H1 (cell line): ENCODE measurements around the gene FGF1. TPM values are rescaled to one million over a fixed set of nuclear protein-coding genes. Genes with fewer than 3 reads are reported as not detected.

Experiments used
- CTCF ChIA-PET: fragments of 300-600 bp; sonication (Branson Sonifier 250); formaldehyde crosslinking; loops from one replicate; lab custom pipeline; 2021; ENCODE audit not compliant: partially characterized antibody; lab: Charles Lee
- POLR2A ChIA-PET: fragments of 300-600 bp; sonication (Branson Sonifier 250); formaldehyde crosslinking; loops from one replicate; lab custom pipeline; 2021; ENCODE audit warnings: inconsistent platforms; ENCODE audit not compliant: partially characterized antibody; lab: Charles Lee
- DNase-seq, 2 experiments: peaks; one replicate each; pipeline versions ENCODE4 v3.0.0 to v3.0.0-alpha.2; 2010 to 2022; ENCODE audit warnings: low spot score in 2 of 2, low read depth in 1 of 2, mixed read lengths in 1 of 2
- FAIRE-seq: peaks from 2 replicates; lab custom pipeline; 2011; peaks lifted over from hg19 to GRCh38; lab: Jason Lieb, UNC
- H2AFZ ChIP-seq: 2 replicates; pipeline ENCODE4 v1.8.1; 2012; ENCODE audit warnings: low read length, inconsistent platforms
- H2AK5ac ChIP-seq: 2 replicates; pipeline ENCODE4 v1.6.1; 2013; ENCODE audit warnings: low read depth, low read length
- H2BK120ac ChIP-seq: replicated peaks from 2 replicates; pipeline ENCODE3; 2013; ENCODE audit warnings: low read depth, low read length, inconsistent platforms
- H2BK12ac ChIP-seq: 2 replicates; pipeline ENCODE4 v1.6.1; 2013; ENCODE audit warnings: low read depth, low read length
- H2BK15ac ChIP-seq: 2 replicates; pipeline ENCODE4 v1.6.1; 2013; ENCODE audit warnings: low read length
- H2BK20ac ChIP-seq: 2 replicates; pipeline ENCODE4 v1.6.1; 2013; ENCODE audit warnings: low read length
- H2BK5ac ChIP-seq: 2 replicates; pipeline ENCODE4 v1.6.1; 2013; ENCODE audit warnings: low read depth, low read length
- H3K14ac ChIP-seq: 2 replicates; pipeline ENCODE4 v1.6.1; 2013; ENCODE audit warnings: inconsistent platforms; ENCODE audit not compliant: insufficient read length
- H3K18ac ChIP-seq: 2 replicates; pipeline ENCODE4 v1.6.1; 2013; ENCODE audit warnings: low read length; ENCODE audit errors: extremely low read depth
- H3K23ac ChIP-seq: 2 replicates; pipeline ENCODE4 v1.6.1; 2013; ENCODE audit warnings: inconsistent platforms; ENCODE audit not compliant: insufficient read length
- H3K23me2 ChIP-seq: 2 replicates; pipeline ENCODE4 v1.6.1; 2013; ENCODE audit warnings: low read depth, low read length
- H3K27ac ChIP-seq: 2 replicates; pipeline ENCODE4 v1.6.1; 2011; ENCODE audit warnings: low read depth, low read length, inconsistent platforms
- H3K27me3 ChIP-seq, 4 experiments: replicated peaks in 1 of 4; 1 replicate in 1 of 4; 2 replicates in 3 of 4; pipeline versions ENCODE4 v1.6.1 to v1.8.1; 2011 to 2013; ENCODE audit warnings: low read length in 3 of 4, mild to moderate bottlenecking in 3 of 4, inconsistent platforms in 2 of 4, mixed read lengths in 2 of 4, moderate library complexity in 1 of 4; ENCODE audit not compliant: control insufficient read depth in 3 of 4, insufficient read depth in 3 of 4; ENCODE audit errors: extremely low read depth in 1 of 4
- H3K36me3 ChIP-seq, 4 experiments: 2 replicates each; pipeline versions ENCODE4 v1.6.1 to v1.8.1; 2011 to 2013; ENCODE audit warnings: mild to moderate bottlenecking in 4 of 4, low read length in 3 of 4, moderate library complexity in 2 of 4, control low read depth in 1 of 4, inconsistent platforms in 1 of 4; ENCODE audit not compliant: insufficient read depth in 4 of 4, control insufficient read depth in 2 of 4
- H3K4ac ChIP-seq: replicated peaks from 2 replicates; pipeline ENCODE3; 2013; ENCODE audit warnings: low read length, low read depth, mixed read lengths, inconsistent platforms; ENCODE audit not compliant: insufficient read length
- H3K4me1 ChIP-seq, 4 experiments: replicated peaks in 1 of 4; 1 replicate in 1 of 4; 2 replicates in 3 of 4; pipeline versions ENCODE4 v1.6.1 to v1.8.1; 2011 to 2013; ENCODE audit warnings: low read length in 3 of 4, inconsistent platforms in 2 of 4, mixed read lengths in 1 of 4; ENCODE audit not compliant: insufficient read depth in 4 of 4, control insufficient read depth in 3 of 4
- H3K4me2 ChIP-seq, 2 experiments: 2 replicates each; pipeline versions ENCODE4 v1.6.1 to v1.8.1; 2011 to 2013; ENCODE audit warnings: low read depth in 2 of 2, low read length in 2 of 2, control low read depth in 1 of 2, inconsistent platforms in 1 of 2, mild to moderate bottlenecking in 1 of 2; ENCODE audit not compliant: insufficient read depth in 1 of 2
- H3K4me3 ChIP-seq, 4 experiments: fragments of 200-600, 300-600 bp in 1 of 4; sonication (generic), shearing (Covaris generic), sonication (Bioruptor Twin) in 1 of 4; 2 replicates each; pipeline versions ENCODE4 v1.5.1 to v1.8.1; 2011 to 2016; ENCODE audit warnings: low read length in 4 of 4, low read depth in 3 of 4, control low read depth in 2 of 4, inconsistent platforms in 2 of 4, mild to moderate bottlenecking in 2 of 4, mixed read lengths in 1 of 4, moderate library complexity in 1 of 4; ENCODE audit not compliant: insufficient read depth in 2 of 4; ENCODE audit errors: extremely low read depth in 1 of 4
- H3K56ac ChIP-seq: replicated peaks from 2 replicates; pipeline ENCODE3; 2013; ENCODE audit warnings: low read depth, mild to moderate bottlenecking, mixed read lengths, low read length, inconsistent platforms; ENCODE audit not compliant: insufficient read length
- H3K79me1 ChIP-seq: 2 replicates; pipeline ENCODE4 v1.6.1; 2013; ENCODE audit warnings: low read depth, low read length, control low read depth
- H3K79me2 ChIP-seq, 2 experiments: 2 replicates each; pipeline versions ENCODE4 v1.6.1 to v1.8.1; 2012 to 2013; ENCODE audit warnings: low read length in 2 of 2, mild to moderate bottlenecking in 2 of 2, inconsistent platforms in 1 of 2; ENCODE audit not compliant: insufficient read depth in 2 of 2, control insufficient read depth in 1 of 2
- H3K9ac ChIP-seq, 4 experiments: replicated peaks in 1 of 4; 1 replicate in 1 of 4; 2 replicates in 3 of 4; pipeline versions ENCODE4 v1.6.1 to v1.8.1; 2011 to 2013; ENCODE audit warnings: low read depth in 3 of 4, low read length in 3 of 4, control low read depth in 2 of 4, mild to moderate bottlenecking in 2 of 4, moderate library complexity in 2 of 4, inconsistent platforms in 1 of 4; ENCODE audit errors: extremely low read depth in 1 of 4
- H3K9me3 ChIP-seq, 2 experiments: 2 replicates each; pipeline versions ENCODE4 v1.6.1 to v1.8.1; 2012 to 2013; ENCODE audit warnings: mild to moderate bottlenecking in 2 of 2, moderate library complexity in 2 of 2, control low read depth in 1 of 2, inconsistent platforms in 1 of 2, low read depth in 1 of 2, low read length in 1 of 2, mixed read lengths in 1 of 2; ENCODE audit not compliant: insufficient read depth in 2 of 2
- H4K20me1 ChIP-seq, 2 experiments: replicated peaks in 1 of 2; 2 replicates each; pipeline versions ENCODE3 to v1.8.1; 2011 to 2013; ENCODE audit warnings: inconsistent platforms in 2 of 2, low read length in 2 of 2, mild to moderate bottlenecking in 1 of 2; ENCODE audit not compliant: insufficient read depth in 2 of 2, control insufficient read depth in 1 of 2
- H4K5ac ChIP-seq: 2 replicates; pipeline ENCODE4 v1.6.1; 2013; ENCODE audit warnings: low read length, low read depth, mixed read lengths, inconsistent platforms; ENCODE audit not compliant: insufficient read length
- H4K8ac ChIP-seq: 2 replicates; pipeline ENCODE4 v1.8.0; 2013; ENCODE audit warnings: mild to moderate bottlenecking, moderate library complexity, low read length, inconsistent platforms; ENCODE audit not compliant: insufficient read depth; ENCODE audit errors: extremely low read depth
- H4K91ac ChIP-seq: replicated peaks from 2 replicates; pipeline ENCODE3; 2013; ENCODE audit warnings: low read length, mixed read lengths, inconsistent platforms; ENCODE audit not compliant: insufficient read length
- ASH2L ChIP-seq: fragments of 200-600, 300-600 bp; sonication (generic); IDR thresholded peaks from one replicate; pipeline ENCODE4 v1.7.1; 2017; ENCODE audit warnings: low read length
- ATF2 ChIP-seq: IDR thresholded peaks from 2 replicates; pipeline ENCODE4 v1.6.1; 2012; ENCODE audit warnings: low read length, inconsistent platforms
- BRCA1 ChIP-seq: IDR thresholded peaks from 2 replicates; pipeline ENCODE4 v1.6.1; 2012; ENCODE audit warnings: low read depth, low read length, improper control_type of control experiment
- E2F6 ChIP-seq: IDR thresholded peaks from 2 replicates; pipeline ENCODE4 v1.6.1; 2012; ENCODE audit warnings: inconsistent platforms
- HDAC6 ChIP-seq: IDR thresholded peaks from one replicate; pipeline ENCODE4 v1.7.1; 2012; ENCODE audit warnings: low read depth, mild to moderate bottlenecking, inconsistent platforms, low read length, moderate library complexity
- NANOG ChIP-seq: IDR thresholded peaks from 2 replicates; pipeline ENCODE4 v1.6.1; 2011; ENCODE audit warnings: low read length, low read depth, mild to moderate bottlenecking, inconsistent platforms; ENCODE audit not compliant: insufficient read depth, poor library complexity, severe bottlenecking
- RNF2 ChIP-seq: fragments of 200-900, 300-1000 bp; sonication (generic); IDR thresholded peaks from 2 replicates; pipeline ENCODE4 v1.7.1; 2016; ENCODE audit warnings: borderline replicate concordance, low read depth, mild to moderate bottlenecking, antibody characterized with exemption, low read length; ENCODE audit not compliant: poor library complexity, severe bottlenecking; ENCODE audit errors: missing control alignments
- RXRA ChIP-seq: IDR thresholded peaks from 2 replicates; pipeline ENCODE4 v1.6.1; 2011; ENCODE audit warnings: low read depth, mild to moderate bottlenecking, low read length, moderate library complexity; ENCODE audit not compliant: insufficient read depth
- SAP30 ChIP-seq: fragments of 300-600 bp; sonication (generic); IDR thresholded peaks from 2 replicates; pipeline ENCODE4 v1.7.1; 2012; ENCODE audit warnings: low read length, moderate library complexity, mild to moderate bottlenecking, inconsistent platforms; ENCODE audit not compliant: insufficient read depth, insufficient replicate concordance
- SP1 ChIP-seq: IDR thresholded peaks from 2 replicates; pipeline ENCODE4 v1.6.1; 2011; ENCODE audit warnings: low read depth, low read length
- SRF ChIP-seq: IDR thresholded peaks from 2 replicates; pipeline ENCODE4 v1.6.1; 2011; ENCODE audit warnings: mild to moderate bottlenecking, low read depth, low read length, moderate library complexity
- TCF12 ChIP-seq: IDR thresholded peaks from 2 replicates; pipeline ENCODE4 v1.6.1; 2011; ENCODE audit warnings: low read depth, mild to moderate bottlenecking, low read length
- WGBS, 2 experiments: shearing (Covaris generic) in 1 of 2; methylation state at CpG; one replicate each; pipeline versions ENCODE4 v1.1.6 to v1.1.7; 2013 to 2015; ENCODE audit warnings: low lambda C conversion rate in 2 of 2, mixed read lengths in 2 of 2, inconsistent platforms in 1 of 2, low coverage in 1 of 2, missing lambda C conversion rate in 1 of 2; ENCODE audit not compliant: insufficient replicate concordance in 2 of 2, insufficient coverage in 1 of 2, insufficient read length in 1 of 2; ENCODE audit errors: extremely low coverage in 1 of 2, missing lambda C conversion rate in 1 of 2; 5-methylcytosine and 5-hydroxymethylcytosine counted together
- polyA plus RNA-seq, 7 experiments: library from polyadenylated mRNA; depleted of rRNA in 3 of 7; stranded (reverse) in 5 of 7; unstranded in 2 of 7; fragments of >200 nt in 5 of 7; fragments of 200-250 nt in 2 of 7; gene quantifications; 1 replicate in 5 of 7; 2 replicates in 1 of 7; 4 replicates in 1 of 7; pipeline versions ENCODE4 v1.2.1 to v1.2.3, GENCODE V29; 2011 to 2013; ENCODE audit warnings: missing spikeins in 2 of 7, mixed read lengths in 2 of 7
- total RNA-seq: library from RNA; stranded (reverse); fragmentation: NEBNext Ultra II Directional; extraction: Animal tissue kit (Norgen Biotek cat#: 25700); gene quantifications from 2 replicates; pipeline ENCODE4 v1.2.1, GENCODE V29; 2021

The FGF1 gene
- total and polyA plus RNA-seq, 2 of the 8 experiments (the other 6 are each of a cell fraction or from before 2014, with no cell fraction given): 0.30 to 0.50 TPM

- no peak overlapping the region for H3K27ac ChIP-seq
- H3K9me3 ChIP-seq: no peaks in the 10 kb centered on the region; a peak in 1 of 4 replicates
- no peak overlapping the region for H3K14ac ChIP-seq
- ChIA-PET POLR2A (no interaction called here), CTCF (interaction anchor here (0.5 to 3.2 kb wide), 8 partner anchors 9 to 1635 kb away, joined by 3 to 14 read pairs (median 4); no protein-coding TSS in a partner anchor)
- no peak overlapping the region for H3K18ac ChIP-seq
- H3K79me2 ChIP-seq: no peaks in the 10 kb centered on the region
- no peak overlapping the region for H2AFZ ChIP-seq
- DNase-seq (no peak), FAIRE-seq (no peak)
- H3K4me3 ChIP-seq: no peak overlapping the region
- no peak overlapping the region for H3K4me2 ChIP-seq
- no peaks in the 10 kb centered on the region for H3K36me3 ChIP-seq
- H2AK5ac ChIP-seq: no peak overlapping the region
- no peaks in the 10 kb centered on the region for H3K79me1 ChIP-seq
- no peaks in the 10 kb centered on the region for H3K27me3 ChIP-seq
- TF ChIP-seq E2F6 (no peak), ASH2L (no peak), SAP30 (no peak), TCF12 (no peak), HDAC6 (no peak), RNF2 (no peak), RXRA (no peak), NANOG (no peak), ATF2 (no peak), BRCA1 (no peak), SP1 (no peak), SRF (no peak)
- no peak overlapping the region for H3K56ac ChIP-seq
- no peak overlapping the region for H4K8ac ChIP-seq
- H3K23ac ChIP-seq: no peak overlapping the region
- no peak overlapping the region for H3K9ac ChIP-seq
- H2BK20ac ChIP-seq: no peak overlapping the region
- H2BK12ac ChIP-seq: no peak overlapping the region
- H2BK5ac ChIP-seq: no peak overlapping the region
- no peak overlapping the region for H4K5ac ChIP-seq
- no peak overlapping the region for H4K91ac ChIP-seq
- H3K4me1 ChIP-seq: no peaks in the 10 kb centered on the region
- no peak overlapping the region for H3K4ac ChIP-seq
- no peaks in the 10 kb centered on the region for H4K20me1 ChIP-seq
- H3K23me2 ChIP-seq: no peaks in the 10 kb centered on the region
- no peak overlapping the region for H2BK120ac ChIP-seq
- 95% methylated on average over 2 of the region's 2 CpGs; no CpG with 5 or more reads in 1 of the 2 experiments for WGBS, 2 experiments
- H2BK15ac ChIP-seq: no peak overlapping the region
Observed at GRCh38 chr5:142615948-142616347, 69.9 kb downstream of the FGF1 start.
